Ishikawa (cell line): Measurements from ENCODE around the gene SLC12A6.

Experiments
- CEBPB ChIP-seq: IDR thresholded peaks from 2 replicates; pipeline ENCODE4 v1.6.1; 2012
- CREB1 ChIP-seq: IDR thresholded peaks from 2 replicates; pipeline ENCODE4 v1.6.1; 2012; ENCODE audit warnings: low read depth
- EP300 ChIP-seq: IDR thresholded peaks from 2 replicates; pipeline ENCODE4 v1.6.1; 2012; ENCODE audit warnings: borderline replicate concordance
- MAX ChIP-seq: IDR thresholded peaks from 2 replicates; pipeline ENCODE4 v1.6.1; 2012
- NFIC ChIP-seq: IDR thresholded peaks from 2 replicates; pipeline ENCODE4 v1.6.1; 2012
- RAD21 ChIP-seq: IDR thresholded peaks from 2 replicates; pipeline ENCODE4 v1.6.1; 2012; ENCODE audit warnings: low read depth
- REST ChIP-seq: IDR thresholded peaks from 2 replicates; pipeline ENCODE4 v1.6.1; 2012; ENCODE audit warnings: low read depth, mild to moderate bottlenecking
- TAF1 ChIP-seq: IDR thresholded peaks from 2 replicates; pipeline ENCODE4 v1.6.1; 2012; ENCODE audit warnings: low read depth, mild to moderate bottlenecking
- TCF12 ChIP-seq: IDR thresholded peaks from 2 replicates; pipeline ENCODE4 v1.6.1; 2012; ENCODE audit warnings: low read depth
- TEAD4 ChIP-seq: IDR thresholded peaks from 2 replicates; pipeline ENCODE4 v1.6.1; 2012

DNA sequence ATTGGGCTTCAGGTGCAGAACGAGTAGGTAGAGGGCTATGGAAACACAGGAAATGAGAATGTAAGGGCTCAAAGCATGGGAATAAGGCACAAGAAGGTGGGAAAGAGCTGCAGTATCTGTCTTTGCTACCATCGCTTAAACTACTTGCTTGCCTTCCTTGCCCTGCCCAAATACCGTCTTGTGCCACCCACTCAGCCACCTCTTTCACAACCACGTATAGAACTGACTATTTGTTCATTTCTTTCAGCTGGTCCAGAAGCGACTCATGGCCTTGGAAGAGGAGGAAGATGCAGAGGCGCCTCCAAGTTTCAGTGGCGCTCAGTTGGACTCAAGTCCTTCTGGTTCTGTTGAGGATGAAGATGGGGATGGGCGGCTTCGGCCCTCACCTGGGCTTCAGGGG lies 17.7 kb upstream of the SLC12A6 start:
- no peak for TF ChIP-seq RAD21
- no peak for TF ChIP-seq TEAD4
- no peak for TF ChIP-seq CREB1
- TF ChIP-seq REST = no peak
- no peak for TF ChIP-seq MAX
- no peak for TF ChIP-seq CEBPB
- TF ChIP-seq TAF1 = no peak
- no peak for TF ChIP-seq TCF12
- no peak for TF ChIP-seq EP300
- TF ChIP-seq NFIC = no peak
